ENCODE measurements around the gene IKBKE.

IKBKE gene

GRCh38 chr1:206512851-206513180 is 42.5 kb downstream of the IKBKE start:
- H3K9me3 ChIP-seq (ENCODE audit: control insufficient read depth, insufficient read depth, low read length), result no peaks in the 10 kb centered on the region
- TF ChIP-seq EZH2phosphoT487 (IDR thresholded peaks at IDR 0.05; ENCODE audit: borderline replicate concordance, low read length), result no peak
- TF ChIP-seq, protein P1, sequence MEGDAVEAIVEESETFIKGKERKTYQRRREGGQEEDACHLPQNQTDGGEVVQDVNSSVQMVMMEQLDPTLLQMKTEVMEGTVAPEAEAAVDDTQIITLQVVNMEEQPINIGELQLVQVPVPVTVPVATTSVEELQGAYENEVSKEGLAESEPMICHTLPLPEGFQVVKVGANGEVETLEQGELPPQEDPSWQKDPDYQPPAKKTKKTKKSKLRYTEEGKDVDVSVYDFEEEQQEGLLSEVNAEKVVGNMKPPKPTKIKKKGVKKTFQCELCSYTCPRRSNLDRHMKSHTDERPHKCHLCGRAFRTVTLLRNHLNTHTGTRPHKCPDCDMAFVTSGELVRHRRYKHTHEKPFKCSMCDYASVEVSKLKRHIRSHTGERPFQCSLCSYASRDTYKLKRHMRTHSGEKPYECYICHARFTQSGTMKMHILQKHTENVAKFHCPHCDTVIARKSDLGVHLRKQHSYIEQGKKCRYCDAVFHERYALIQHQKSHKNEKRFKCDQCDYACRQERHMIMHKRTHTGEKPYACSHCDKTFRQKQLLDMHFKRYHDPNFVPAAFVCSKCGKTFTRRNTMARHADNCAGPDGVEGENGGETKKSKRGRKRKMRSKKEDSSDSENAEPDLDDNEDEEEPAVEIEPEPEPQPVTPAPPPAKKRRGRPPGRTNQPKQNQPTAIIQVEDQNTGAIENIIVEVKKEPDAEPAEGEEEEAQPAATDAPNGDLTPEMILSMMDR (IDR thresholded peaks at IDR 0.05; ENCODE audit: low read depth, low read length, poor library complexity, severe bottlenecking), result no peak
- no peaks in the 10 kb centered on the region for H3K79me2 ChIP-seq (ENCODE audit: control insufficient read depth, low read length)
- H3K4me3 ChIP-seq (ENCODE audit: low read length), result no peak overlapping the region
- H3K4me2 ChIP-seq (ENCODE audit: low read length), result no peak overlapping the region
- H3K36me3 ChIP-seq (ENCODE audit: control insufficient read depth, low read length), result no peaks in the 10 kb centered on the region
- no peaks in the 10 kb centered on the region for H3F3A ChIP-seq (ENCODE audit: control insufficient read depth, insufficient read depth)
- no peaks in the 10 kb centered on the region for H3K9me2 ChIP-seq (replicated peaks; ENCODE audit: control insufficient read depth, low read length)
- H3K27ac ChIP-seq (ENCODE audit: low read depth, low read length), result no peak overlapping the region
- H3K27me3 ChIP-seq (ENCODE audit: control insufficient read depth, low read length), result peaks cover 73% of the 10 kb centered on the region
- peaks cover 10% of the 10 kb centered on the region for H3K4me1 ChIP-seq (ENCODE audit: control insufficient read depth, low read length)
- no peaks in the 10 kb centered on the region for H4K20me1 ChIP-seq (ENCODE audit: control insufficient read depth, insufficient read depth, low read depth, low read length)

GRCh38 chr1:206513312-206514111 is 43.2 kb downstream of the IKBKE start:
- no peak overlapping the region for H3K4me2 ChIP-seq (ENCODE audit: low read length)
- no peaks in the 10 kb centered on the region for H3F3A ChIP-seq (ENCODE audit: control insufficient read depth, insufficient read depth)
- H3K4me3 ChIP-seq (ENCODE audit: low read length), result no peak overlapping the region
- peaks cover 67% of the 10 kb centered on the region for H3K27me3 ChIP-seq (ENCODE audit: control insufficient read depth, low read length)
- H3K9me3 ChIP-seq (ENCODE audit: control insufficient read depth, insufficient read depth, low read length), result no peaks in the 10 kb centered on the region
- no peaks in the 10 kb centered on the region for H4K20me1 ChIP-seq (ENCODE audit: control insufficient read depth, insufficient read depth, low read depth, low read length)
- no peaks in the 10 kb centered on the region for H3K9me2 ChIP-seq (replicated peaks; ENCODE audit: control insufficient read depth, low read length)
- TF ChIP-seq, protein P1 (IDR thresholded peaks at IDR 0.05; ENCODE audit: low read depth, low read length, poor library complexity, severe bottlenecking), result no peak
- no peak for TF ChIP-seq EZH2phosphoT487 (IDR thresholded peaks at IDR 0.05; ENCODE audit: borderline replicate concordance, low read length)
- H3K4me1 ChIP-seq (ENCODE audit: control insufficient read depth, low read length), result peaks cover 10% of the 10 kb centered on the region
- H3K27ac ChIP-seq (ENCODE audit: low read depth, low read length), result no peak overlapping the region
- H3K79me2 ChIP-seq (ENCODE audit: control insufficient read depth, low read length), result no peaks in the 10 kb centered on the region
- H3K36me3 ChIP-seq (ENCODE audit: control insufficient read depth, low read length), result no peaks in the 10 kb centered on the region

- Histone ChIP-seq H3K79me2 (ENCODE audit: control insufficient read depth, low read length) (no peaks in the 10 kb centered on the region), H3K27me3 (ENCODE audit: control insufficient read depth, low read length) (peaks cover 60% of the 10 kb centered on the region), H3K4me2 (ENCODE audit: low read length) (no peak overlapping the region), H3K36me3 (ENCODE audit: control insufficient read depth, low read length) (no peaks in the 10 kb centered on the region), H3K9me2 (replicated peaks; ENCODE audit: control insufficient read depth, low read length) (no peaks in the 10 kb centered on the region), H3K4me3 (ENCODE audit: low read length) (no peak overlapping the region), H4K20me1 (ENCODE audit: control insufficient read depth, insufficient read depth, low read depth, low read length) (no peaks in the 10 kb centered on the region), H3K9me3 (ENCODE audit: control insufficient read depth, insufficient read depth, low read length) (no peaks in the 10 kb centered on the region), H3K27ac (ENCODE audit: low read depth, low read length) (no peak overlapping the region), H3F3A (ENCODE audit: control insufficient read depth, insufficient read depth) (no peaks in the 10 kb centered on the region), H3K4me1 (ENCODE audit: control insufficient read depth, low read length) (peaks cover 10% of the 10 kb centered on the region)
- no peak for TF ChIP-seq EZH2phosphoT487 (IDR thresholded peaks at IDR 0.05; ENCODE audit: borderline replicate concordance, low read length)
- TF ChIP-seq, protein P1 (IDR thresholded peaks at IDR 0.05; ENCODE audit: low read depth, low read length, poor library complexity, severe bottlenecking), result no peak
Observed at GRCh38 chr1:206514813-206515387, 44.6 kb downstream of the IKBKE start.

All from DOHH2 (cell line).